Activated CD8-positive, alpha-beta T cell treated with anti-CD3 and anti-CD28 coated beads for 36 hours (primary cell): Measurements from ENCODE around the gene CTNNA2. TPM values are rescaled to one million over a fixed set of nuclear protein-coding genes. Genes with fewer than 3 reads are reported as not detected.

ENCODE experiments used
- ATAC-seq: fragments of 200-7000 bp; cut with Tn5 transposase; one replicate; pipeline ENCODE4 v1.10.0; 2021; ENCODE audit warnings: mild to moderate bottlenecking, moderate library complexity
- CTCF ChIA-PET: fragments of 350-600 bp; sonication (Branson Sonifier 250); formaldehyde crosslinking; loops from one replicate; lab custom pipeline; 2021; ENCODE audit warnings: antibody characterized with exemption; lab: Charles Lee
- POLR2A ChIA-PET: fragments of 350-600 bp; sonication (Branson Sonifier 250); formaldehyde crosslinking; loops from one replicate; lab custom pipeline; 2021; ENCODE audit warnings: antibody characterized with exemption; lab: Charles Lee
- DNase-seq: peaks from one replicate; pipeline ENCODE4 v3.0.0-alpha.2; 2020
- H3K27ac Mint-ChIP-seq: one replicate; pipeline ENCODE4 v1.8.0; 2021; ENCODE audit warnings: mild to moderate bottlenecking, mixed read lengths
- H3K27me3 Mint-ChIP-seq: one replicate; pipeline ENCODE4 v1.8.0; 2021; ENCODE audit warnings: mixed read lengths
- H3K36me3 Mint-ChIP-seq: one replicate; pipeline ENCODE4 v1.8.0; 2021; ENCODE audit warnings: low read depth, mixed read lengths
- H3K4me1 Mint-ChIP-seq: one replicate; pipeline ENCODE4 v1.8.0; 2021; ENCODE audit warnings: low read depth, mixed read lengths
- H3K4me3 Mint-ChIP-seq: one replicate; pipeline ENCODE4 v1.8.0; 2021; ENCODE audit warnings: mild to moderate bottlenecking, moderate library complexity, mixed read lengths
- H3K9me3 Mint-ChIP-seq: one replicate; pipeline ENCODE4 v1.8.0; 2021; ENCODE audit warnings: mixed read lengths
- CTCF ChIP-seq: fragments of 200-600 bp; IDR thresholded peaks from one replicate; pipeline ENCODE4 v1.8.0; 2022; ENCODE audit warnings: antibody characterized with exemption, mild to moderate bottlenecking
- intact Hi-C: fragments of 100-400 bp; cut with micrococcal nuclease; formaldehyde crosslinking; loops from one replicate; pipeline ENCODE4 v1.10.0; 2022
- total RNA-seq, 2 experiments: library from RNA; stranded (reverse); gene quantifications; one replicate each; pipeline ENCODE4 v1.2.3, GENCODE V29; 2021

The CTNNA2 gene
- total RNA-seq, 2 experiments from 2014 or later, result not detected

GRCh38 chr2:80328159-80328571, 815.3 kb downstream of the CTNNA2 start:
- TF ChIP-seq CTCF, result no peak
- Mint-ChIP-seq H3K4me3 (no peak overlapping the region), H3K27me3 (peaks cover 3% of the 10 kb centered on the region), H3K9me3 (no peaks in the 10 kb centered on the region), H3K36me3 (no peaks in the 10 kb centered on the region), H3K4me1 (no peaks in the 10 kb centered on the region), H3K27ac (no peak overlapping the region)
- ATAC-seq, result no peak
- CTCF ChIA-PET, result no interaction called here
- no peak for DNase-seq
- POLR2A ChIA-PET, result interaction anchor here (1.2 kb wide), 1 partner anchor 61 kb away, joined by 3 read pairs; no protein-coding TSS in a partner anchor
- intact Hi-C loops, result no loop called here

- no peaks in the 10 kb centered on the region for H3K4me1 Mint-ChIP-seq
Observed at GRCh38 chr2:80329491-80329890, 816.6 kb downstream of the CTNNA2 start.

GRCh38 chr2:80330527-80331450, 817.9 kb downstream of the CTNNA2 start:
- intact Hi-C loops, result no loop called here
- no peaks in the 10 kb centered on the region for H3K9me3 Mint-ChIP-seq

More at GRCh38 chr2:80329491-80329890, 816.6 kb downstream of the CTNNA2 start:
- intact Hi-C loops, result no loop called here
- Mint-ChIP-seq H3K9me3 (no peaks in the 10 kb centered on the region), H3K27ac (no peak overlapping the region), H3K36me3 (no peaks in the 10 kb centered on the region), H3K27me3 (peaks cover 3% of the 10 kb centered on the region), H3K4me3 (no peak overlapping the region)
- CTCF ChIA-PET, result no interaction called here
- no peak for DNase-seq
- no peak for TF ChIP-seq CTCF
- ATAC-seq, result no peak
- POLR2A ChIA-PET, result no interaction called here

GRCh38 chr2:80333886-80334285, 821.0 kb downstream of the CTNNA2 start:
- H3K4me1 Mint-ChIP-seq, result no peaks in the 10 kb centered on the region
- no peak overlapping the region for H3K27ac Mint-ChIP-seq
- H3K27me3 Mint-ChIP-seq, result no peaks in the 10 kb centered on the region
- no peaks in the 10 kb centered on the region for H3K36me3 Mint-ChIP-seq
- H3K4me3 Mint-ChIP-seq, result no peak overlapping the region
- DNase-seq (no peak), ATAC-seq (no peak)
- intact Hi-C loops, result no loop called here
- ChIA-PET CTCF (no interaction called here), POLR2A (no interaction called here)
- no peak for TF ChIP-seq CTCF
- H3K9me3 Mint-ChIP-seq, result no peaks in the 10 kb centered on the region

More at GRCh38 chr2:80330527-80331450, 817.9 kb downstream of the CTNNA2 start:
- POLR2A ChIA-PET, result no interaction called here
- Mint-ChIP-seq H3K4me1 (no peaks in the 10 kb centered on the region), H3K27ac (no peak overlapping the region), H3K27me3 (peaks cover 3% of the 10 kb centered on the region), H3K36me3 (no peaks in the 10 kb centered on the region), H3K4me3 (no peak overlapping the region)
- TF ChIP-seq CTCF, result no peak
- DNase-seq (no peak), ATAC-seq (no peak)
- CTCF ChIA-PET, result no interaction called here

- POLR2A ChIA-PET, result no interaction called here
- Mint-ChIP-seq H3K36me3 (no peaks in the 10 kb centered on the region), H3K27ac (no peak overlapping the region), H3K4me3 (no peak overlapping the region), H3K27me3 (no peaks in the 10 kb centered on the region), H3K4me1 (no peaks in the 10 kb centered on the region), H3K9me3 (no peaks in the 10 kb centered on the region)
- CTCF ChIA-PET, result no interaction called here
- intact Hi-C loops, result no loop called here
- no peak for TF ChIP-seq CTCF
- ATAC-seq, result no peak
- no peak for DNase-seq
Observed at GRCh38 chr2:80335411-80335810, 822.6 kb downstream of the CTNNA2 start.
